ENCODE data around the gene COBL.

The COBL gene

DNA sequence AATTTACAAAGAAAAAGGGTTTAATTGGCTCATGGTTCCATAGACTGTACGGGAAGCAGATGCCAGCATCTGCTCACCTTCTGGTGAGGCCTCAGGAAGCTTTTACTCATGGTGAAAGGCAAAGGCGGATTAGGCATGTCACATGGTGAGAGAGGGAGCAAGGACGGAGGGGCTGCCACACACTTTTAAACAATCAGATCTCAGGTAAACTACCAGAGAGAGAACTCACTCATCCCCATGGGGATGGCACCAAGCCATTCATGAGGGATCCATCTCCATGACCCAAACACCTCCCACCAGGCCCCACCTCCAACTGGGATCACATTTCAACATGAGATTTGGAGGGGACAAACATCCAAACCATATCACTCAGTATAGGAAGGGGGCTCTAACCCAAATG, 183.9 kb downstream of the COBL start:
- no peak overlapping the region for H3K4me3 ChIP-seq (ENCODE audit: low read length)
- H3K27ac ChIP-seq (ENCODE audit: low read length) = no peak overlapping the region
- no CpG with 5 or more reads among the region's 3 CpGs for WGBS (ENCODE audit: insufficient coverage, insufficient read length)
- no peaks in the 10 kb centered on the region for H3K4me1 ChIP-seq (ENCODE audit: control insufficient read depth, insufficient read depth, low read length)
- no peaks in the 10 kb centered on the region for H3K27me3 ChIP-seq (ENCODE audit: control insufficient read depth, insufficient read depth, low read length)
- H3K36me3 ChIP-seq (ENCODE audit: control insufficient read depth, insufficient read depth, low read length) = 0 out of 2 replicates have a peak, but pooled peaks cover 6% of the 10 kb centered on the region
- no peaks in the 10 kb centered on the region for H3K9me3 ChIP-seq (ENCODE audit: control insufficient read depth, insufficient read depth, low read length)
- no peak for DNase-seq (ENCODE audit: low read depth, low spot score)

- H3K4me1 ChIP-seq (ENCODE audit: control insufficient read depth, insufficient read depth, low read length) = no peaks in the 10 kb centered on the region
- H3K9me3 ChIP-seq (ENCODE audit: control insufficient read depth, insufficient read depth, low read length) = no peaks in the 10 kb centered on the region
- H3K27ac ChIP-seq (ENCODE audit: low read length) = no peak overlapping the region
- DNase-seq (ENCODE audit: low read depth, low spot score) = no peak
- no CpG with 5 or more reads among the region's 8 CpGs for WGBS (ENCODE audit: insufficient coverage, insufficient read length)
- H3K4me3 ChIP-seq (ENCODE audit: low read length) = no peak overlapping the region
- 0 out of 2 replicates have a peak, but pooled peaks cover 2% of the 10 kb centered on the region for H3K36me3 ChIP-seq (ENCODE audit: control insufficient read depth, insufficient read depth, low read length)
- no peaks in the 10 kb centered on the region for H3K27me3 ChIP-seq (ENCODE audit: control insufficient read depth, insufficient read depth, low read length)
These were observed 186.8 kb downstream of the COBL start for GRCh38 chr7:51129527-51130472.

DNA sequence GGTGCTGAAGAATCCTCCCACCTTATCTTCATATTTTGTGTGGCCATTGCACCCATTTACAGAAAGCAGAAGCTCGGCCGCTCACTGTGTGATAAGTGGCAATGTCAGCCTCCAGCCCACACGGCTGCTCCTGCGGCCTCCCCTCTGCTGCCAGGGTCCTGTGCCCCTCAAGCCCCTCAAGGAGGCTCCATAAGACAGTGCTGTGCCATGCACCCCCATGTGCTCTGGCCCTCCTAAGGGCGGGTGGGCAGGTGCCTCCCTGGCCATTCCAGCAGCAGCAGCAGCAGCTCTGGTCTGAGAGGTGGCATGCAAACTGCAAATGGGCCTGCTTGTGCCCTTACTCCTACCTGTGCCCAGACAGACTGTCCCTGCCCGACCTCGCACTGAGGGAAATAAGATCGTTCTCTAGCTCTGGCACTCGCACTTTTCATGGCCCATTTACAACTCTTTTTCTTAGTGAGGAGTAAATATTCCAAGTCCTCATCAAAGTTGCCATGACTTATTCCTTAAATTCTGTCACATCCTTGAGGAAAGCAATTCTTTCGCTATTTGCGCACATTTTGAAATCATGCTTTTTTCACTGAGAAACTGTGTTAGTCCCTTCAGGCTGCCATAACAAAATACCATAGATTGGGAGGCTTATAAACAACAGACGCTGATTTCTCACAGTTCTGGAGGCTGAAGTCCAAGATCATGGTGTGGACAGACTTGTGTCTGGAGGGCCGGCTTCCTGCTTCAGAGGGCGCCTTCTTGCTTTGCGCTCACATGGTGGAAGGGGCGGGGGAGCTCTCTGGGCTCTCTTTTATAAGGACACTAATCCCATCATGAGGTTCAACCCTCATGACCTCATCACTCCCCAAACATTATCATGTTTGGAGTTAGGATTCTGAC, 187.8 kb downstream of the COBL start:
- Histone ChIP-seq H3K4me1 (ENCODE audit: control insufficient read depth, insufficient read depth, low read length) (no peaks in the 10 kb centered on the region), H3K36me3 (ENCODE audit: control insufficient read depth, insufficient read depth, low read length) (0 out of 2 replicates have a peak, but pooled peaks cover 2% of the 10 kb centered on the region), H3K9me3 (ENCODE audit: control insufficient read depth, insufficient read depth, low read length) (no peaks in the 10 kb centered on the region), H3K4me3 (ENCODE audit: low read length) (no peak overlapping the region), H3K27me3 (ENCODE audit: control insufficient read depth, insufficient read depth, low read length) (no peaks in the 10 kb centered on the region), H3K27ac (ENCODE audit: low read length) (no peak overlapping the region)
- DNase-seq (ENCODE audit: low read depth, low spot score) = no peak
- no CpG with 5 or more reads among the region's 16 CpGs for WGBS (ENCODE audit: insufficient coverage, insufficient read length)

DNA sequence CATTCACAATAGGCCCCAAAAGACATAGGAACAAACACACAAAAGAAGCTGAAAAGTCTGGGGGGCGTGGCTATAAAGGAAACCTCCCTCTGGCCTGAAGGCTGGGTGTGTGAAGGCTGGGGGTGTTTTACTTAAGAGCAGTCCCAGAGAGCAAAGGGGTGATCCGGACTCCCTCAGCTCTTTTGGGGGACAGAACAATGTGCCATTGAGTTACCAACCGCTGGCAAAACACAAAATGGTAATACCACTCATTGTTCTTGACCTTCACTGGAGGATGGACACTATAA, 189.0 kb downstream of the COBL start:
- Histone ChIP-seq H3K36me3 (ENCODE audit: control insufficient read depth, insufficient read depth, low read length) (0 out of 2 replicates have a peak, but pooled peaks cover 2% of the 10 kb centered on the region), H3K27ac (ENCODE audit: low read length) (no peak overlapping the region), H3K4me3 (ENCODE audit: low read length) (no peak overlapping the region), H3K27me3 (ENCODE audit: control insufficient read depth, insufficient read depth, low read length) (no peaks in the 10 kb centered on the region), H3K4me1 (ENCODE audit: control insufficient read depth, insufficient read depth, low read length) (no peaks in the 10 kb centered on the region), H3K9me3 (ENCODE audit: control insufficient read depth, insufficient read depth, low read length) (no peaks in the 10 kb centered on the region)
- DNase-seq (ENCODE audit: low read depth, low spot score) = no peak
- WGBS (ENCODE audit: insufficient coverage, insufficient read length) = no CpG with 5 or more reads among the region's 3 CpGs

- WGBS (ENCODE audit: insufficient coverage, insufficient read length) = no CpG with 5 or more reads among the region's 19 CpGs
These were observed 189.6 kb downstream of the COBL start for GRCh38 chr7:51126813-51127617.

GRCh38 chr7:51126324-51126723, 190.3 kb downstream of the COBL start:
- Histone ChIP-seq H3K4me1 (ENCODE audit: control insufficient read depth, insufficient read depth, low read length) (no peaks in the 10 kb centered on the region), H3K27me3 (ENCODE audit: control insufficient read depth, insufficient read depth, low read length) (no peaks in the 10 kb centered on the region), H3K4me3 (ENCODE audit: low read length) (no peak overlapping the region), H3K36me3 (ENCODE audit: control insufficient read depth, insufficient read depth, low read length) (0 out of 2 replicates have a peak, but pooled peaks cover 2% of the 10 kb centered on the region), H3K9me3 (ENCODE audit: control insufficient read depth, insufficient read depth, low read length) (no peaks in the 10 kb centered on the region), H3K27ac (ENCODE audit: low read length) (no peak overlapping the region)
- no peak for DNase-seq (ENCODE audit: low read depth, low spot score)
- WGBS (ENCODE audit: insufficient coverage, insufficient read length) = no CpG with 5 or more reads among the region's 5 CpGs

More at GRCh38 chr7:51126813-51127617, 189.6 kb downstream of the COBL start:
- Histone ChIP-seq H3K9me3 (ENCODE audit: control insufficient read depth, insufficient read depth, low read length) (no peaks in the 10 kb centered on the region), H3K27ac (ENCODE audit: low read length) (no peak overlapping the region), H3K27me3 (ENCODE audit: control insufficient read depth, insufficient read depth, low read length) (no peaks in the 10 kb centered on the region), H3K4me3 (ENCODE audit: low read length) (no peak overlapping the region), H3K4me1 (ENCODE audit: control insufficient read depth, insufficient read depth, low read length) (no peaks in the 10 kb centered on the region), H3K36me3 (ENCODE audit: control insufficient read depth, insufficient read depth, low read length) (0 out of 2 replicates have a peak, but pooled peaks cover 2% of the 10 kb centered on the region)
- DNase-seq (ENCODE audit: low read depth, low spot score) = no peak

GRCh38 chr7:51124321-51124720, 192.3 kb downstream of the COBL start:
- Histone ChIP-seq H3K9me3 (ENCODE audit: control insufficient read depth, insufficient read depth, low read length) (no peaks in the 10 kb centered on the region), H3K4me3 (ENCODE audit: low read length) (no peak overlapping the region), H3K36me3 (ENCODE audit: control insufficient read depth, insufficient read depth, low read length) (0 out of 2 replicates have a peak, but pooled peaks cover 2% of the 10 kb centered on the region), H3K4me1 (ENCODE audit: control insufficient read depth, insufficient read depth, low read length) (no peaks in the 10 kb centered on the region), H3K27ac (ENCODE audit: low read length) (no peak overlapping the region), H3K27me3 (ENCODE audit: control insufficient read depth, insufficient read depth, low read length) (no peaks in the 10 kb centered on the region)
- no CpG with 5 or more reads among the region's 4 CpGs for WGBS (ENCODE audit: insufficient coverage, insufficient read length)
- DNase-seq (ENCODE audit: low read depth, low spot score) = no peak

DNA sequence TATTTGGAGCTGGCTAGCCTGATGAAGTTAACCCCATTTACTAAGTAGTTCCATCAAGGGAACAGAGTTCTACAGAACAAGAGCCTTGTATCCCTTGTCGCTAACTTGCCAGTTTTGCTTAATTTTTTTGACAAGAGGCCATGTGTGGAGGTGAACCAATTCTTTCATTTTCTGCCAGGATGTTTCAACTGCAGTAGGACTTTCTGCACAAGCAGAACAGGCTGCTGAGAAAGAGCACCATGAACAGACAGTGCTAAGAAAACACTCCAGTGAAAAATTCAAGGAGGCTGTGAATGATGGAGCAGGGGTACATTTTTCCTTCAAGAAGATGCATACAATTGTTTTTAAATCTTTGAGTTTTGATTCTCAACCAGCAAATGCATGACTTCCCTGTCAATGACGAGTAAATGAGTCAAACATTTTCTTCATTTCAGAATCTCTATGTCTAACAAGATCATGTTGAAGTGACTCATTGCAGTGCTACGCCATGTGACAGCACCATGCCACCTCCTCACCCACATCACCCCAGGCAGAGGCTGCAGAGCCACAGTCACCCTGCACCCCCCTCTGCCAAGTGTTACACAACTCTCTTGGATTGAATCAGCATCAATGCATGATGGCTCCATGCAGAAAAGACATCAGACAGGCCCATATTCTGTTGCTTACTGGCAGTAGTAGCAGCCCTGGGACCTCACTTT, 193.1 kb downstream of the COBL start:
- Histone ChIP-seq H3K36me3 (ENCODE audit: control insufficient read depth, insufficient read depth, low read length) (no peaks in the 10 kb centered on the region), H3K27ac (ENCODE audit: low read length) (no peak overlapping the region), H3K4me1 (ENCODE audit: control insufficient read depth, insufficient read depth, low read length) (no peaks in the 10 kb centered on the region), H3K9me3 (ENCODE audit: control insufficient read depth, insufficient read depth, low read length) (no peaks in the 10 kb centered on the region), H3K4me3 (ENCODE audit: low read length) (no peak overlapping the region), H3K27me3 (ENCODE audit: control insufficient read depth, insufficient read depth, low read length) (no peaks in the 10 kb centered on the region)
- no CpG with 5 or more reads among the region's 3 CpGs for WGBS (ENCODE audit: insufficient coverage, insufficient read length)
- no peak for DNase-seq (ENCODE audit: low read depth, low spot score)

DNA sequence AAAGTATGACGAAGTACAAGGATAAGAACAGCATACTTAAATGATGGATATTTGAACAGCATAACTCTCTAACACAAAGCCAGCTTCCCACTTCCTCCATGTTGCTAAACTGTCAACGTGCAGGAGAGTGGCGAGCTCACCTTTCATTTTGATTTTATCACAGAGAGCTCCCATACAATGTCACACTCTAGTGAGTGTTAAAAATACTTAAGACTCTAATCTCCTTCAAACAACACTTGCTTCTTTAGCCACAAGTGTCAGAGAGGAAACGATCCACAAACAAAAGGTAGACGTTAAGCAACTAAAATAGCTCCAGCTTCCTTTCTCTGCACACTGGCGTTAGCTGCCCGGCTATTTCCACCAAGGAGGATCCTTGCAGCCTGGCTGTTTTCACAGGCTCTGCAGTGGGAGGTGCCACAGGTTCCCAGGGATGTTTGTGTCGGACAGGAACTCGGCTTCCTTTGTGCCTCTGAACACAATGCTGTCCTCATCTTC, 194.6 kb downstream of the COBL start:
- no peaks in the 10 kb centered on the region for H3K9me3 ChIP-seq (ENCODE audit: control insufficient read depth, insufficient read depth, low read length)
- no peaks in the 10 kb centered on the region; the same call in 1 of the 2 replicates for H3K4me1 ChIP-seq (ENCODE audit: control insufficient read depth, insufficient read depth, low read length)
- H3K27ac ChIP-seq (ENCODE audit: low read length) = no peak overlapping the region
- no peak for DNase-seq (ENCODE audit: low read depth, low spot score)
- no peak overlapping the region for H3K4me3 ChIP-seq (ENCODE audit: low read length)
- no peaks in the 10 kb centered on the region for H3K36me3 ChIP-seq (ENCODE audit: control insufficient read depth, insufficient read depth, low read length)
- no CpG with 5 or more reads among the region's 9 CpGs for WGBS (ENCODE audit: insufficient coverage, insufficient read length)
- H3K27me3 ChIP-seq (ENCODE audit: control insufficient read depth, insufficient read depth, low read length) = no peaks in the 10 kb centered on the region
